SK-N-SH (cell line): ENCODE results near the gene PWWP2B. TPM values are rescaled to one million over a fixed set of nuclear protein-coding genes. Genes with fewer than 3 reads are reported as not detected.
"Not testable (repeated sequence)": the region's sequence is repeated elsewhere in the genome, so short reads cannot be mapped to it uniquely, and the experiment has no call there.

Experiments used
- CTCF ChIA-PET: fragments of 300-600, 350-600 bp; formaldehyde crosslinking; extraction: SDS; loops from one replicate; lab custom pipeline; 2021; lab: Yijun Ruan, JAX
- POLR2A ChIA-PET: fragments of 350-600 bp; sonication (Branson Sonifier 250); formaldehyde crosslinking; extraction: SDS; loops from one replicate; lab custom pipeline; 2020; ENCODE audit warnings: antibody characterized with exemption, inconsistent platforms; lab: Yijun Ruan, JAX
- DNase-seq: peaks from one replicate; pipeline ENCODE4 v3.0.0; 2012
- H2AFZ ChIP-seq: fragments of 200-600 bp; sonication (generic); 2 replicates; pipeline ENCODE4 v1.8.1; 2016; ENCODE audit warnings: antibody characterized with exemption, mild to moderate bottlenecking, low read depth
- H3F3A ChIP-seq: fragments of 200-600 bp; sonication (generic); replicated peaks from 2 replicates; pipeline ENCODE3; 2016; ENCODE audit warnings: antibody characterized with exemption, mild to moderate bottlenecking; ENCODE audit not compliant: insufficient read depth
- H3K27ac ChIP-seq, 2 experiments: fragments of 200-500 bp in 1 of 2; fragments of 200-600 bp in 1 of 2; sonication (Bioruptor generic) in 1 of 2; sonication (generic), shearing (Covaris generic) in 1 of 2; 2 replicates each; pipeline versions ENCODE4 v1.5.1 to v1.6.1; 2014 to 2016; ENCODE audit warnings: low read depth in 2 of 2, inconsistent platforms in 1 of 2, low read length in 1 of 2, mild to moderate bottlenecking in 1 of 2, mixed read lengths in 1 of 2
- H3K27me3 ChIP-seq: fragments of 200-600 bp; sonication (generic), shearing (Covaris generic); 2 replicates; pipeline ENCODE4 v1.6.1; 2016; ENCODE audit warnings: mixed run types; ENCODE audit not compliant: insufficient read depth
- H3K36me3 ChIP-seq, 2 experiments: fragments of 200-500 bp in 1 of 2; fragments of 200-600 bp in 1 of 2; sonication (Bioruptor generic) in 1 of 2; sonication (generic) in 1 of 2; replicated peaks in 1 of 2; 2 replicates each; pipeline versions ENCODE3 to v1.5.1; 2014 to 2016; ENCODE audit warnings: low read length in 1 of 2, mild to moderate bottlenecking in 1 of 2; ENCODE audit not compliant: insufficient read depth in 2 of 2, control insufficient read depth in 1 of 2
- H3K4me1 ChIP-seq, 2 experiments: fragments of 200-500 bp in 1 of 2; fragments of 200-600 bp in 1 of 2; sonication (Bioruptor generic) in 1 of 2; sonication (generic), shearing (Covaris generic) in 1 of 2; 2 replicates each; pipeline versions ENCODE4 v1.5.1 to v1.6.1; 2014 to 2016; ENCODE audit warnings: low read depth in 1 of 2, low read length in 1 of 2, mixed run types in 1 of 2; ENCODE audit not compliant: insufficient read depth in 2 of 2, control insufficient read depth in 1 of 2
- H3K4me2 ChIP-seq: fragments of 200-600 bp; sonication (generic), shearing (Covaris generic); 2 replicates; pipeline ENCODE4 v1.6.1; 2017; ENCODE audit warnings: mixed run types
- H3K4me3 ChIP-seq, 2 experiments: fragments of 200-500 bp in 1 of 2; fragments of 200-600 bp in 1 of 2; sonication (Bioruptor generic) in 1 of 2; sonication (generic), shearing (Covaris generic) in 1 of 2; 2 replicates each; pipeline versions ENCODE4 v1.5.1 to v1.8.1; 2014 to 2016; ENCODE audit warnings: low read depth in 2 of 2, inconsistent platforms in 1 of 2, low read length in 1 of 2, mild to moderate bottlenecking in 1 of 2, mixed read lengths in 1 of 2, moderate library complexity in 1 of 2
- H3K79me2 ChIP-seq: fragments of 200-600 bp; sonication (generic); 2 replicates; pipeline ENCODE4 v1.8.1; 2017; ENCODE audit warnings: mild to moderate bottlenecking; ENCODE audit not compliant: insufficient read depth
- H3K9ac ChIP-seq: fragments of 200-600 bp; sonication (generic); 2 replicates; pipeline ENCODE4 v1.6.1; 2017; ENCODE audit warnings: mixed run types
- H3K9me2 ChIP-seq: fragments of 200-600 bp; sonication (generic); 2 replicates; pipeline ENCODE4 v1.6.1; 2017; ENCODE audit warnings: mixed run types
- H3K9me3 ChIP-seq: fragments of 200-600 bp; sonication (generic); 2 replicates; pipeline ENCODE4 v1.6.1; 2017; ENCODE audit warnings: mixed run types, mild to moderate bottlenecking, moderate library complexity
- H4K20me1 ChIP-seq: fragments of 200-600 bp; sonication (generic); 2 replicates; pipeline ENCODE4 v1.6.1; 2017; ENCODE audit warnings: mild to moderate bottlenecking, mixed run types; ENCODE audit not compliant: insufficient read depth
- ELF1 ChIP-seq: IDR thresholded peaks from 2 replicates; pipeline ENCODE4 v1.4.0; 2012
- GATA2 ChIP-seq: sonication (generic); formaldehyde crosslinking; IDR thresholded peaks from 2 replicates; pipeline ENCODE4 v1.5.0; 2020; ENCODE audit warnings: mild to moderate bottlenecking, missing genetic modification reagents
- NFIC ChIP-seq: IDR thresholded peaks from 2 replicates; pipeline ENCODE4 v1.4.0; 2012; ENCODE audit warnings: borderline replicate concordance
- NRF1 ChIP-seq: IDR thresholded peaks from 2 replicates; pipeline ENCODE4 v1.6.1; 2012; ENCODE audit warnings: low read depth, mild to moderate bottlenecking, low read length
- RAD21 ChIP-seq: IDR thresholded peaks from 2 replicates; pipeline ENCODE4 v1.6.1; 2012; ENCODE audit warnings: mild to moderate bottlenecking, low read length
- SMC3 ChIP-seq: IDR thresholded peaks from 2 replicates; pipeline ENCODE4 v1.6.1; 2012; ENCODE audit warnings: low read depth, low read length, improper control_type of control experiment
- WGBS: methylation state at CpG from one replicate; pipeline ENCODE4 v1.1.6; 2017; ENCODE audit warnings: low lambda C conversion rate; 5-methylcytosine and 5-hydroxymethylcytosine counted together
- polyA plus RNA-seq, 3 experiments: library from polyadenylated mRNA; depleted of rRNA; stranded (reverse); fragments of >200 nt; gene quantifications; 2 replicates each; pipeline ENCODE4 v1.2.3, GENCODE V29; 2012
- TF ChIP-seq, protein P1 (sequence below): fragments of 200-600 bp; sonication (generic); IDR thresholded peaks from 2 replicates; pipeline ENCODE4 v1.6.1; 2017; ENCODE audit warnings: antibody characterized with exemption, mild to moderate bottlenecking, moderate library complexity

Gene PWWP2B
- polyA plus RNA-seq, 1 of the 3 experiments (the other 2 are of a cell fraction), result 2.4 TPM

- H2AFZ ChIP-seq, H3F3A ChIP-seq, H3K9ac ChIP-seq, H3K27me3 ChIP-seq, H4K20me1 ChIP-seq, H3K9me3 ChIP-seq, H3K4me2 ChIP-seq, H3K4me1 ChIP-seq, H3K79me2 ChIP-seq, H3K27ac ChIP-seq, POLR2A ChIA-PET, H3K9me2 ChIP-seq, H3K4me3 ChIP-seq: not testable (repeated sequence)
- H3K36me3 ChIP-seq, result peaks cover 0 to 23% of the 10 kb centered on the region in 2 experiments
- peak; percentile 83 for TF ChIP-seq SMC3
- peak; percentile 70 for TF ChIP-seq RAD21
- TF ChIP-seq, protein P1, sequence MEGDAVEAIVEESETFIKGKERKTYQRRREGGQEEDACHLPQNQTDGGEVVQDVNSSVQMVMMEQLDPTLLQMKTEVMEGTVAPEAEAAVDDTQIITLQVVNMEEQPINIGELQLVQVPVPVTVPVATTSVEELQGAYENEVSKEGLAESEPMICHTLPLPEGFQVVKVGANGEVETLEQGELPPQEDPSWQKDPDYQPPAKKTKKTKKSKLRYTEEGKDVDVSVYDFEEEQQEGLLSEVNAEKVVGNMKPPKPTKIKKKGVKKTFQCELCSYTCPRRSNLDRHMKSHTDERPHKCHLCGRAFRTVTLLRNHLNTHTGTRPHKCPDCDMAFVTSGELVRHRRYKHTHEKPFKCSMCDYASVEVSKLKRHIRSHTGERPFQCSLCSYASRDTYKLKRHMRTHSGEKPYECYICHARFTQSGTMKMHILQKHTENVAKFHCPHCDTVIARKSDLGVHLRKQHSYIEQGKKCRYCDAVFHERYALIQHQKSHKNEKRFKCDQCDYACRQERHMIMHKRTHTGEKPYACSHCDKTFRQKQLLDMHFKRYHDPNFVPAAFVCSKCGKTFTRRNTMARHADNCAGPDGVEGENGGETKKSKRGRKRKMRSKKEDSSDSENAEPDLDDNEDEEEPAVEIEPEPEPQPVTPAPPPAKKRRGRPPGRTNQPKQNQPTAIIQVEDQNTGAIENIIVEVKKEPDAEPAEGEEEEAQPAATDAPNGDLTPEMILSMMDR, result peak; percentile 68
- CTCF ChIA-PET, result interaction anchor here (0.7 to 4.3 kb wide), 24 partner anchors 8 to 290 kb away, joined by 3 to 41 read pairs (median 4); no protein-coding TSS in a partner anchor
- 53% methylated on average over 18 of the region's 44 CpGs for WGBS
- DNase-seq, result peak; percentile 90
These were observed 44.3 kb upstream of the PWWP2B start for GRCh38 chr10:132352462-132353308.

DNA sequence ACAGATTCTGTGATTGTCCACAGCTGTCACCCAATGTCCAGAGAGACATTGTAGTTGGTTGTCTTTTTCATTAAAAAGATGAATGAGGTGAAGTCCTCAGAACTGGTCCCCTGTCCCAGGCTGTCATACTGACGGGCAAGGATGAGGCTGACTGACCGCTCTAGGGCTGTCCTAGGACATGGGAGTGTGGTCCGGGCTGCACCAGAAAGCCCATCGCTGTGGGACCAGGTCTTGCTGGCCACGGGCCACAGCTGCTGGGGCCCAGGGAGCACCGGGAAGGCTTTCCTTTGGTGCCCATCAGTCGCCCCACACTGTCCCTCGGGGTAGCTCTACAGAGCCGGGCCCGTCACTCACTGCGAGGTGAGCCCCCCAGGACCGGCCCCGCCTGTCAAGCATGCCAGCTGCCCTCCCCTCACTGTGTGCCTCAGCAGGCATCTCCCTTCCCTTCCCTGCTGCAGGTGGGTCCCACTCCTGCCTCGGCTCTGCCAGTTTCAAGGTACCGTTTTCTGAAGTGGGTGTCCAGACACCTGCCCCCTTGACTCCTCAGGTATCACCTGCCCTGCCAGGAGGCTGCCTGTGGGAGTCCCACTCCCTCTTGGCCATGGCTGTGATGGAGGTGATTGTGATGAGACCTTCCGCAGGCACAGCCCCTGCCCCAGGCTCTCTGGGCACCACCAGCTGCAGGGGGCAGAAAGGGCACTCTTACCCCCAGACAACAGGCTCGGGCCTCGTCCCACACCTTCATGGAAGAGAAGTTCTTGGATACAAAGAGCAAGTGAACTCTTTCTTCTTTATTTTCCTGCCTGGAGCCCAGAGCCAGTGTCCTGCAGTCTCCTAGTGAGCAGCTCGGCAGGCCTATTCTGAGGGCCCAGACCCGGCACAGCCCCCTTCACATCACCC is 43.3 kb upstream of the PWWP2B start:
- H3K4me1 ChIP-seq, result no peaks in the 10 kb centered on the region
- no peak overlapping the region for H2AFZ ChIP-seq
- H3K9me2 ChIP-seq, result no peaks in the 10 kb centered on the region
- H3K27me3 ChIP-seq, result no peaks in the 10 kb centered on the region
- no peak overlapping the region for H3K4me3 ChIP-seq
- no peak overlapping the region for H3K4me2 ChIP-seq
- CTCF ChIA-PET, result interaction anchor here (0.7 to 4.3 kb wide), 24 partner anchors 7 to 289 kb away, joined by 3 to 41 read pairs (median 4); no protein-coding TSS in a partner anchor
- 91% methylated on average over 8 of the region's 20 CpGs for WGBS
- H3K36me3 ChIP-seq, result peaks cover 0 to 20% of the 10 kb centered on the region in 2 experiments
- POLR2A ChIA-PET, result no interaction called here
- no peak overlapping the region for H3K9ac ChIP-seq
- H3K79me2 ChIP-seq, result no peaks in the 10 kb centered on the region
- no peaks in the 10 kb centered on the region for H3F3A ChIP-seq
- no peak for DNase-seq
- H3K27ac ChIP-seq, result no peak overlapping the region
- peaks cover 5% of the 10 kb centered on the region; the same call in 1 of the 2 replicates for H4K20me1 ChIP-seq
- H3K9me3 ChIP-seq, result no peaks in the 10 kb centered on the region
- TF ChIP-seq NFIC (no peak), NRF1 (no peak), GATA2 (CRISPR knock-in tag) (no peak), ELF1 (no peak)
- TF ChIP-seq, protein P1, result no peak
